Esophagus squamous epithelium (tissue), 5 donors: ENCODE data around the gene BANP. TPM values are rescaled to one million over a fixed set of nuclear protein-coding genes. Genes with fewer than 3 reads are reported as not detected.

Source experiments
- DNase-seq: peaks from one replicate; lab custom pipeline; 2025; lab: John Stamatoyannopoulos, UW
- H3K27ac ChIP-seq, 4 donors: fragments of 200-600 bp; sonication (generic); one replicate each; pipeline ENCODE4 v1.5.1; 2016 to 2019; ENCODE audit warnings: mild to moderate bottlenecking in 1 of 4
- H3K27me3 ChIP-seq, 4 donors: fragments of 200-600 bp; sonication (generic); 1 replicate in 3 of 4; 2 replicates in 1 of 4; pipeline versions ENCODE4 v1.5.1 to v1.6.0; 2017 to 2021; ENCODE audit warnings: antibody characterized with exemption in 1 of 4
- H3K36me3 ChIP-seq, 3 donors: fragments of 200-600 bp; sonication (generic); one replicate each; pipeline ENCODE4 v1.5.1; 2016 to 2019
- H3K4me1 ChIP-seq, 3 donors: fragments of 200-600 bp; sonication (generic); one replicate each; pipeline ENCODE4 v1.5.1; 2017 to 2019
- H3K4me3 ChIP-seq, 4 donors: fragments of 200-600 bp; sonication (generic); 1 replicate in 3 of 4; 2 replicates in 1 of 4; pipeline ENCODE4 v1.5.1; 2016 to 2019; ENCODE audit warnings: mild to moderate bottlenecking in 2 of 4, moderate library complexity in 1 of 4
- H3K9me3 ChIP-seq, 3 donors: fragments of 200-600 bp; sonication (generic); one replicate each; pipeline ENCODE4 v1.5.1; 2016 to 2019
- POLR2A ChIP-seq, 4 donors: fragments of 450-650 bp; IDR thresholded peaks; one replicate each; pipeline ENCODE4 v1.6.1; 2017; ENCODE audit warnings: antibody characterized with exemption in 4 of 4, mild to moderate bottlenecking in 4 of 4, moderate library complexity in 3 of 4
- WGBS, 2 donors: methylation state at CpG; one replicate each; pipeline ENCODE4 v1.1.5; 2018; 5-methylcytosine and 5-hydroxymethylcytosine counted together
- intact Hi-C: fragments of 100-400 bp; cut with DNase I; formaldehyde crosslinking; loops from one replicate; pipeline ENCODE4 v1.15.0; 2022
- total RNA-seq, 4 donors: library from RNA; depleted of rRNA; stranded (reverse); fragments of >200 nt; gene quantifications; one replicate each; pipeline ENCODE4 v1.1.0, GENCODE V29; 2016
- TF ChIP-seq, protein P1 (sequence below), 6 experiments: fragments of 450-650 bp in 4 of 6; fragments of 200-600 bp in 2 of 6; sonication (generic) in 2 of 6; IDR thresholded peaks; one replicate each; pipeline ENCODE4 v1.5.1; 2016 to 2019; ENCODE audit warnings: antibody characterized with exemption in 6 of 6, mild to moderate bottlenecking in 4 of 6, moderate library complexity in 4 of 6
- donor health status: DM: yes; HTN: yes; CAD: no.

The BANP gene
- total RNA-seq, 4 donors from 2014 or later: 13.8 to 19.9 (median 14.1) TPM

DNA sequence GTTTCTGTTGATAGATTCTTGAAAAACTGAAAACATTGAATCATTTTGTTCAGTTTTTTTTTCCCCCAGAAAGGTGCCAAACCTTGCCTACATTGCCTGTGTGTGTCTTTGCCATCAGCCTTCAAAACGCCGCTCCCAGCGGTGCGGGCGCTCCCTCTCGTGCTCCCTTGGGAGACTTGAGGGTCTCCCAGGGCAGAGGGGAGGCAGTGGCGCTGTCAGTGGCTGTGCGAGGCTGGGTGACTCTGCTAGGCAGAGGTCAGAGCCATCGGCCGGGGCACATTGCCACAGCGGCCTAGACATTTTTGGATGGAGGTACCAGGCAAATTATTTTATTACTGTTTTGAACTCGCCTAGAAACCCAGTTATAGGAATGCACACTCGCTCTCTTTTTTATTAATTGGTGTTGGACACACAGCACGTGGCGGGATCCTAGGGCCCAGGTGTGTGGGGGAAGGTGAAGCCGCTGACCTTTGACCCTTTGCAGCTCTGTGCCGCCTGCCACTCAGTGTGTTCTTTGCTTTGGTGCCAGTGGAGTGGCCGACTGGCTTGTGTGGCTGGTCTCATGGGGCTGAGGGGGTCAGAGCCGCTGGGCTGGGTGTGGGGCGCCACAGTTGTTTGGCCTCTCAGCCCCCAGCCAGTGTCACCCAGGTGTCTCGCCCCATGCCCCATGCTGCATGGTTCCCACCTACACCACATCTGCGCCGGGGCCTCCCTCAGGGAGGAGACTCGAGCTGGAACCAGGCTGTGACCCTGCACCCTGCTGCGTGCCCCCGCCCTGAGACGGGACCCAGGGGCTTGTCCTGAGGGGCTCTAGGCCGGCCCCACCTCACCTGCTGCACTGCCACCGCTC lies 115.7 kb downstream of the BANP start:
- no peaks in the 10 kb centered on the region for H3K9me3 ChIP-seq
- no peak for DNase-seq
- TF ChIP-seq, protein P1, sequence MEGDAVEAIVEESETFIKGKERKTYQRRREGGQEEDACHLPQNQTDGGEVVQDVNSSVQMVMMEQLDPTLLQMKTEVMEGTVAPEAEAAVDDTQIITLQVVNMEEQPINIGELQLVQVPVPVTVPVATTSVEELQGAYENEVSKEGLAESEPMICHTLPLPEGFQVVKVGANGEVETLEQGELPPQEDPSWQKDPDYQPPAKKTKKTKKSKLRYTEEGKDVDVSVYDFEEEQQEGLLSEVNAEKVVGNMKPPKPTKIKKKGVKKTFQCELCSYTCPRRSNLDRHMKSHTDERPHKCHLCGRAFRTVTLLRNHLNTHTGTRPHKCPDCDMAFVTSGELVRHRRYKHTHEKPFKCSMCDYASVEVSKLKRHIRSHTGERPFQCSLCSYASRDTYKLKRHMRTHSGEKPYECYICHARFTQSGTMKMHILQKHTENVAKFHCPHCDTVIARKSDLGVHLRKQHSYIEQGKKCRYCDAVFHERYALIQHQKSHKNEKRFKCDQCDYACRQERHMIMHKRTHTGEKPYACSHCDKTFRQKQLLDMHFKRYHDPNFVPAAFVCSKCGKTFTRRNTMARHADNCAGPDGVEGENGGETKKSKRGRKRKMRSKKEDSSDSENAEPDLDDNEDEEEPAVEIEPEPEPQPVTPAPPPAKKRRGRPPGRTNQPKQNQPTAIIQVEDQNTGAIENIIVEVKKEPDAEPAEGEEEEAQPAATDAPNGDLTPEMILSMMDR (IDR thresholded peaks at IDR 0.05): no peak
- no peak for TF ChIP-seq POLR2A (IDR thresholded peaks at IDR 0.05)
- no peaks in the 10 kb centered on the region for H3K27me3 ChIP-seq
- no peak overlapping the region for H3K27ac ChIP-seq
- WGBS, 2 donors: 94 to 96% methylated on average over 16 to 17 of the region's 29 CpGs
- H3K4me3 ChIP-seq: no peak overlapping the region
- H3K4me1 ChIP-seq: peaks cover 0 to 22% (median 7%) of the 10 kb centered on the region in 3 donors
- intact Hi-C loops: no loop called here
- H3K36me3 ChIP-seq: peaks cover 3 to 90% (median 10%) of the 10 kb centered on the region in 3 donors

DNA sequence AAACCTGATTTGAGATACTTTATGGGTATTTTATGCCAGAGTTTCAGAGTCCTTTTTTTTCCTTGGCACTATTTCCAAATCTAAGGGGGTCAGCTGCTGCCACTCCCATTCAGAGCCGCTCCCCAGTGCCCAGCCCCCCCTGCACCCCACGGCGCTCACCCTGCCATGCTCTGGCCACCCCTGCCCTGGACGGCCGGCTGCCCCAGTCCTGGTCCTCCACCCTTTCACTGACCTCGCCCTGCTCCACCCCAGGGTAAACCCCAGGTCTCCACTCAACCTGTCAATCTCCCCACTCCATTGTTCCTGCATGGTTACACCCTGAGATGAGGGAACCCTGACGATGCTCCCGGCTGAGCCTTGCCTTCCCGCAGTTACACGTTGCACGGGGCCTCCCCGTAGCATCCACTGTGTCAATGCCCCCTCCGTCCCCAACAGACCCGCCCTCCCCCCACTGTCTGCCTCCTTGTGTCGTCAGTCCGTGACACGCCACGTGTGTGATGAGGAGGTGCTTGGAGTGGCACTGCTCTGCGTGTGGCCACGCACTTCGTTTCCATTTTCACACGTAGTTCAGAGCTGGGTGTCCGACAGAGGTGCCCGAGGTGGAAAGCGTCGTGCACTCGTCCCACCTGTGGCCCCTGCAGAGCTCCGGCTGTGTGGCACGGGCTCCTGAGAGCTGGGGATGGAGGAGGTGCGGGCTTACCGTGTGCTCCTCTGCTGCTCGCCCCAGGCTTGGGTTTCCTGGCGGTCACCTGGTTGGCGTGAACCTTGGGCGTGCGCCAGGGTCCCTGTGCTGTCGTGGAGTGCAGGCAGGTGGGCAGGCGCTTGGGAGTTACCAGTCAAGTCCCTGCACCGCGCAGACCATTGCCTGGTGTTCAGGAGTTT lies 116.5 kb downstream of the BANP start:
- no peaks in the 10 kb centered on the region for H3K27me3 ChIP-seq
- peaks cover 0 to 14% (median 4%) of the 10 kb centered on the region in 3 donors for H3K4me1 ChIP-seq
- no peaks in the 10 kb centered on the region for H3K9me3 ChIP-seq
- TF ChIP-seq POLR2A (IDR thresholded peaks at IDR 0.05): no peak
- TF ChIP-seq, protein P1 (IDR thresholded peaks at IDR 0.05): no peak
- WGBS, 2 donors: 76 to 90% methylated on average over 5 to 13 of the region's 40 CpGs
- H3K4me3 ChIP-seq: no peak overlapping the region
- DNase-seq: no peak
- intact Hi-C loops: no loop called here
- H3K36me3 ChIP-seq: peaks cover 7 to 94% (median 18%) of the 10 kb centered on the region in 3 donors
- H3K27ac ChIP-seq: no peak overlapping the region

DNA sequence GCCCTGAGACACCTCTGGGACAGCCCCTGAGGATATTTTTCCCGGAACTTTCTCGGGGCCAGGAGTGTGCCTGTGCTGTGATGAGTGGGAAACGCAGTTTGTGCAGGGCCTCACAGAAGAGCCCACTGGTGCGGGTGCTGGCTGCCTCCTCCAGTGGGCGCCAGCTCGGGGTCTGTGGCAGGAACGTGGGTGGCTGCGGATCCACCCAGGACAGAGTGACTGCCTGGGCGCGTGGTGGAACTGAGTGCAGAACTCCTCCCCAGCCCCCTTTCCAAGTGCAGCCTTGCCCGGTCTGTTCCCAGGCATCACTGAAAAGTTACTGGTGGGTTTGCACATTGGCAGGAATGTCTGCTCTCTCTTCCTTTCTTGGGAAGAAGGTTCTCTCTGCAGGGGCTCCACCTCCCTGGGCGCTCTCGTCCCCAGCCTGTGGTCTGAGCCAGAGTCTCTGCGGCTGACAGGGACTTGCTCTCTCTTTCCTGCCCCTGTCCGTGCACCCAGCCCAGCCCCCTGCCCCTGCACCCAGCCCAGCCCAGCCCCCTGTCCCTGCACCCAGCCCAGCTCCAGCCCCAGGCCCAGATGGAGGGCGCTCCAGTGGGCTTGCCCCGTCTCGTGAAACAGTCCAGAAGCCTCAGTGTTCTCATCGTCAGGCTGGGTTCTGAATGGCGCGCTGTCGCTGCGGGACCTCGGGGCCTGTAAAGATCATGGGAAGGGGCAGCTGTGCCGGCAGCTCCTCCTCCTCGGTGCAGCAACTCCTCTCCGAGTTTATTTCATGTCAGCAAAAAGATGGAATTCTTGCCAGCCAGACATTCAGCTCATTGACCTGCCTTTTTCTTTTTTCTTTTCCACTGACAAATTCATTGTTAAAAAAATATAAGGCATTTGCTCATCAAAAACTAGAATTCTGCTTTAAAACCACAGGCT lies 117.5 kb downstream of the BANP start:
- Histone ChIP-seq H3K27ac (peak overlapping the region in 1 of 4 donors; percentile 9), H3K4me1 (peaks cover 0 to 4% (median 0%) of the 10 kb centered on the region in 3 donors), H3K27me3 (no peaks in the 10 kb centered on the region), H3K9me3 (no peaks in the 10 kb centered on the region), H3K36me3 (peaks cover 7 to 95% (median 25%) of the 10 kb centered on the region in 3 donors), H3K4me3 (no peak overlapping the region)
- WGBS, 2 donors: 82 to 88% methylated on average over 14 to 17 of the region's 27 CpGs
- DNase-seq: no peak
- TF ChIP-seq, protein P1 (IDR thresholded peaks at IDR 0.05): no peak
- TF ChIP-seq POLR2A (IDR thresholded peaks at IDR 0.05): no peak
- intact Hi-C loops: no loop called here

DNA sequence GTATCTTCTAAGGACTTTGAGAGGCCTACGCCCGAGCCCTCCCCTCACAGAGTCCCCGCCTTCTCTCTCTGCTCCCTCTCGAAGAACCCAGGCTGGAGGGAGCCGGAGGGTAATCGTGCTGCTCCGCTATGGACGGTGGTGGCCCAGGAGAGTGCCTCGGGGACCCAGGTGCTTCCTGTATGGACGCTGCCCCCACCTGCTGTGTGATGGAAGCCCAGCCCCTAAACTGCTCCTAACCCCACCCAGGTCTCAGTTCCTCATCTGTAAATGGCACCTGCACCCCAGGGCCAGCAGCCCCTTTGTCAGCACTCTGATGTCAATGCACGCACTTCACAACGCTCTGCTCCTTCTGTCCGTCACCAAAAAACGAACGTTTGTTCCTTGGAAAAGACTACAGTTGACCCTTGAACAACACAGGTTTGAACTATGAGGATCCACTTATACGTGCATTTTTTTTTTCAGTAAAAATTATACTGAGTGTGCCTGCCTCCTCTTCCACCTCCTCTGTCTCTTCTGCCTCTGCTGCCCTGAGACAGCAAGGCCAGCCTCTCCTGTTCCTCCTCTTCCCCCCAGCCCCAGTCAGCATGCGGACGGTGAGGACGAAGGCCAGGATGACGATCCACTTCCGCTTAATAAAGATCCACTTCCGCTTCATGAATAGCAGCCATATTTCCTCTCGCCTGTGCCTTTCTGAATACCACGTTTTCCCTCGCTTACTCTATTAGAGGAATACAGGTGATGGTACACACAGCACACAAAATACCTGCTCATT lies 118.3 kb downstream of the BANP start:
- TF ChIP-seq POLR2A (IDR thresholded peaks at IDR 0.05): peak in 1 of 4 donors; percentile 9
- TF ChIP-seq, protein P1 (IDR thresholded peaks at IDR 0.05): no peak
- Histone ChIP-seq H3K27ac (peak overlapping the region in 1 of 4 donors; percentile 34), H3K9me3 (no peaks in the 10 kb centered on the region), H3K36me3 (peaks cover 7 to 95% (median 25%) of the 10 kb centered on the region in 3 donors), H3K4me3 (no peak overlapping the region), H3K27me3 (no peaks in the 10 kb centered on the region), H3K4me1 (no peaks in the 10 kb centered on the region)
- intact Hi-C loops: no loop called here
- peak; percentile 21 for DNase-seq
- WGBS, 2 donors: 87 to 90% methylated on average over 21 of the region's 25 CpGs
